GM12873 (cell line): ENCODE measurements around the gene NRCAM.

ENCODE experiments used
- CTCF ChIP-seq: IDR thresholded peaks from 2 replicates; pipeline ENCODE4 v1.5.1; 2012; ENCODE audit warnings: low read depth, mild to moderate bottlenecking, moderate library complexity, low read length, control low read depth; ENCODE audit not compliant: insufficient read depth; ENCODE audit errors: missing control alignments

NRCAM gene

DNA sequence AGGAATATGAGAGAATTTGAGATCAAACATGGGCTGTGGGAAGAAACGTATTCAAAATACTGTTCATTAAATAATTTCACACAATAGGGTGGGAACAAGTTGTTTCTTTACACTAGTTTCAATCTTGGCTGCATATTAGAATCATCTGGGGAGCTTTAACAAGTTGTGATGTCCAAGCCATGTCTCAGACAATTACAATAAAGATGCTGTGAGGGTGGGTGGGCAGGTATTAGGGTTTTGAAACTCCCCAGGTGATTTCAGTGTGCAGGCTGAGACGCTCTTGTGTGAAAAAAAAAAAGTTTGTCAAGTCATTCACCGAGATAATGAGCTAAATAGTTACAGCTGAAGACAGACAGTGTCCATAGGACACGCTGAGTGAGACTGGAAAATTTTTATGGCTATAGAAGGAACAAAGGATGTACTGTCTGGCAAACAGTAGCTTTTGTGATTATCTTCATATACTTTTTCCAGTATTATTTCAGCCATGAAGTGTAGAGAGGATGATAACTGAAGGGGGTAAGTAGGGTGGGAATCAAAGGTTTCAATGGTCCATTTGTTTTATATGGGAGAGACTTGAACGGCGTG lies 313.5 kb downstream of the NRCAM start:
- TF ChIP-seq CTCF = no peak

GRCh38 chr7:108142180-108142579 lies 314.1 kb downstream of the NRCAM start:
- no peak for TF ChIP-seq CTCF

GRCh38 chr7:108140671-108141070 lies 315.6 kb downstream of the NRCAM start:
- no peak for TF ChIP-seq CTCF

GRCh38 chr7:108138911-108139310 lies 317.3 kb downstream of the NRCAM start:
- TF ChIP-seq CTCF = no peak

DNA sequence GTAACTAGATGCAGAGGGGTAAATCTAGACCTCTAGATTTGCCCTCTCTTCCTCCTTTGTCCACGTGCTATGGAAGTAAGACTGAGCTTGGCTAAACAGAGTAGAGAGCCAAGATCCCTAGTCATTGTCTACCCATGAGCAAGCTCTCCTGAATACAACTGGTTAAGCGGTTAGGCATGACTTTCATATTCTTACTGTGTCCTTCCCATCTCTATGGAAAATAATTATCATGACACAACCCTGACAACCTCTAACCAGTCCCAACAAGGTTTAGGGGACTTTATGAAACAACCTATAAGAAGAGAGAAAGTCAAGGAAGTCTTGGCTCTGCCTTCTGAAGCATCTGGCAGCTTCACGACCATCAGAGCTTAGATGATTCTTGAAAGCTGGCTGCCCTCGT lies 318.2 kb downstream of the NRCAM start:
- TF ChIP-seq CTCF = no peak

- no peak for TF ChIP-seq CTCF
These were observed 319.2 kb downstream of the NRCAM start for GRCh38 chr7:108137040-108137439.

GRCh38 chr7:108136191-108136688 lies 320.0 kb downstream of the NRCAM start:
- no peak for TF ChIP-seq CTCF
